ENCODE data around the gene CCL4L2. TPM values are rescaled to one million over a fixed set of nuclear protein-coding genes. Genes with fewer than 3 reads are reported as not detected.
"Not testable (repeated sequence)": the region's sequence is repeated elsewhere in the genome, so short reads cannot be mapped to it uniquely, and the experiment has no call there.

The CCL4L2 gene
- total RNA-seq, 1 donor from 2014 or later = 0.81 TPM

DNA sequence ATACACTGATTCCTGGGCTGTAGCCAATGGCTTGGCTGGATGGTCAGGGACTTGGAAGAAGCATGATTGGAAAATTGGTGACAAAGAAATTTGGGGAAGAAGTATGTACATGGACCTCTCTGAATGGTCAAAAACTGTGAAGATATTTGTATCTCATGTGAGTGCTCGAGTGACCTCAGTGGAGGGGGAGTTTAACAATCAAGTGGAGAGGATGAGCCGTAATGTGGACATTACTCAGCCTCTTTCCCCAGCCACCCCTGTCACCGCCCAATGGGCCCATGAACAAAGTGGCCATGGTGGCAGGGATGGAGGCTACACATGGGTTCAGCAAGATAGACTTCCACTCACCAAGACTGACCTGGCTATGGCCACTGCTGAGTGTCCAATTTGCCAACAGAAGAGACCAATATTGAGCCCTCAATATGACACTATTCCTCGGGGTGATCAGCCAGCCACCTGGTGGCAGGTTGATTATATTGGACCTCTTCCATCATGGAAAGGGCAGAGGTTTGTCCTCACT is 10.8 kb downstream of the CCL4L2 start:
- not testable (repeated sequence) for DNase-seq (ENCODE audit: low spot score)

DNA sequence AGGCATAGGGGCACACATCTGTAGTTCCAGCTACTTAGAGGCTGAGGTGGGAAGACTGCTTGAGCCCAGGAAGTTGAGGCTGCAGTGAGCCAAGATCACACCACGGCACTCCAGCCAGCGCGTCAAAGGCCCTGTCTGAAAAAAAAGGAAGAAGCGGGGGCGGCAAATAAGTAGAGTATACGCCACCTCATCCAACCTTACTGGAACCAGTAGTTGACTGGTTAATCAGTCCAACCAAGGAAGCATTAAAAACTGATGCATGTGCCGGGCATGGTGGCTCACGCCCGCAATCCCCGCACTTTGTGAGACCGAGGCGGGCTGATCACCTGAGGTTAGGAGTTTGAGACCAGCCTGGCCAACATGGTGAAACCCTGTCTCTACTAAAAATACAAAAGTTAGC is 12.1 kb downstream of the CCL4L2 start:
- DNase-seq (ENCODE audit: low spot score) = not testable (repeated sequence)

DNA sequence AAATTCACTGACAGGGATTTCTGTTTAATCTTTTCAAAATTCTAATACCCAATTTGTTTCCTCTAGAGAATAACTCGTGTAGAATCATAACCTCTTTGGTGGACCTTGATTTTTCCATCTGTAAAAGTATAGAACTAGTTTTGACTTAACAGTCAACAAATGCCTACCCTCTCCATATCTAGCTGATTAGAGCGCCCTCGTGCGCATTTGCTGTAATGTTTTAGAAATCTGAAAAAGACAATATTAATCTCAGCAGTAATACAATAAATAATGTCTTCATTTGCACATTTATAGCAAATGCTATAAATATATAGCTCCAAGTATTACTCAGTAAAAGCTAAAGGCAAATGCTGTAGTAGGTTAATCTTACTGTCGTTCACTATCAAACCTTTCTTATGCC is 18.8 kb downstream of the CCL4L2 start:
- DNase-seq (ENCODE audit: low spot score) = not testable (repeated sequence)

DNA sequence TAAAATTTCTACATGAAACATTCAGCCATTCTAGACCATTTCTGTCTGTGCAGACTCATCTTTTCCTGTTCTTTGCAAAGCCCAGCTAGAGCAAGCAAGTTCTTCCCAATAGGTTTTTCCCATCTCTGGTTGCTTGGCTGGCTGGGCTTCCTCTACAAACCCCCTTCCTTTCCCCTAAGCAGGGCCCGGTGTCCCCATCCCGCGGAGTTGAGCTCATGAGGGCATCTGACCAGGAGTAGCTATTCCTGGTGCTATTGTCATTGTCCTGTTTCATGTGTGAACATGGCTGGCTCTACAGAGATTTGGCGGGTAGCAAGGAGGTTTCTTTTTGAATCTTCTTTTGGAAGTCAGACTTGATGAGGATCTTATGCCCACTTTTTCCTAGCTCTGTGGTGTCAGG is 31.2 kb downstream of the CCL4L2 start:
- DNase-seq (ENCODE audit: low spot score) = not testable (repeated sequence)

Other genes with a start within 250 kb of the CCL4L2 start
- gene CCL16, start 229.6 kb upstream of the CCL4L2 start, total RNA-seq = 1.6 TPM
- 46.9 TPM for gene CCL14, start 224.3 kb upstream of the CCL4L2 start, total RNA-seq
- gene CCL15, start 209.5 kb upstream of the CCL4L2 start, total RNA-seq = 37.7 TPM
- 6.3 TPM for gene CCL23, start 193.1 kb upstream of the CCL4L2 start, total RNA-seq
- gene CCL18, start 146.8 kb upstream of the CCL4L2 start, total RNA-seq = 11.1 TPM
- 0.78 TPM for gene CCL3, start 120.9 kb upstream of the CCL4L2 start, total RNA-seq
- 6.1 TPM for gene CCL4, start 107.2 kb upstream of the CCL4L2 start, total RNA-seq
- gene TBC1D3B, start 34.4 kb upstream of the CCL4L2 start, total RNA-seq = 13.6 TPM
- not detected for gene CCL3L1, start 14.3 kb upstream of the CCL4L2 start, total RNA-seq
- 2.1 TPM for gene TBC1D3I, start 53.5 kb downstream of the CCL4L2 start, total RNA-seq
- gene TBC1D3G, start 112.8 kb downstream of the CCL4L2 start, total RNA-seq = not detected
- not detected for gene TBC1D3H, start 177.4 kb downstream of the CCL4L2 start, total RNA-seq